T-helper 2 cell treated with Interferon-gamma antibody and Interleukin-4, amounts not matched to agents 5 μg/mL and 100 μg/mL, for 36 hours (primary cell): ENCODE results near the gene ZNF592.

ENCODE experiments used
- DNase-seq: peaks from one replicate; pipeline ENCODE4 v3.0.0; 2021; ENCODE audit warnings: low spot score
- H3K27ac Mint-ChIP-seq: one replicate; pipeline ENCODE4 v1.8.0; 2021; ENCODE audit warnings: mild to moderate bottlenecking, mixed read lengths
- H3K27me3 Mint-ChIP-seq: one replicate; pipeline ENCODE4 v1.8.0; 2021; ENCODE audit warnings: low read depth, mixed read lengths
- H3K36me3 Mint-ChIP-seq: one replicate; pipeline ENCODE4 v1.8.0; 2021; ENCODE audit warnings: low read depth, mixed read lengths
- H3K4me1 Mint-ChIP-seq: one replicate; pipeline ENCODE4 v1.8.0; 2021; ENCODE audit warnings: low read depth, mixed read lengths
- H3K4me3 Mint-ChIP-seq: one replicate; pipeline ENCODE4 v1.8.0; 2022; ENCODE audit warnings: mild to moderate bottlenecking, moderate library complexity, mixed read lengths
- H3K9me3 Mint-ChIP-seq: one replicate; pipeline ENCODE4 v1.8.0; 2021; ENCODE audit warnings: mixed read lengths

ZNF592 gene

GRCh38 chr15:84795186-84795585 is 46.8 kb downstream of the ZNF592 start:
- peaks cover 50% of the 10 kb centered on the region for H3K36me3 Mint-ChIP-seq
- DNase-seq: no peak
- H3K27ac Mint-ChIP-seq: no peak overlapping the region
- H3K4me3 Mint-ChIP-seq: no peak overlapping the region
- no peaks in the 10 kb centered on the region for H3K4me1 Mint-ChIP-seq
- no peaks in the 10 kb centered on the region for H3K9me3 Mint-ChIP-seq
- H3K27me3 Mint-ChIP-seq: no peaks in the 10 kb centered on the region

GRCh38 chr15:84797212-84797611 is 48.8 kb downstream of the ZNF592 start:
- no peak overlapping the region for H3K4me3 Mint-ChIP-seq
- no peaks in the 10 kb centered on the region for H3K9me3 Mint-ChIP-seq
- H3K27ac Mint-ChIP-seq: no peak overlapping the region
- H3K36me3 Mint-ChIP-seq: peaks cover 40% of the 10 kb centered on the region
- H3K4me1 Mint-ChIP-seq: no peaks in the 10 kb centered on the region
- DNase-seq: no peak
- H3K27me3 Mint-ChIP-seq: no peaks in the 10 kb centered on the region

GRCh38 chr15:84797801-84798200 is 49.4 kb downstream of the ZNF592 start:
- H3K27me3 Mint-ChIP-seq: no peaks in the 10 kb centered on the region
- no peaks in the 10 kb centered on the region for H3K9me3 Mint-ChIP-seq
- peaks cover 43% of the 10 kb centered on the region for H3K36me3 Mint-ChIP-seq
- no peak overlapping the region for H3K4me3 Mint-ChIP-seq
- H3K4me1 Mint-ChIP-seq: no peaks in the 10 kb centered on the region
- H3K27ac Mint-ChIP-seq: no peak overlapping the region
- no peak for DNase-seq

- no peak overlapping the region for H3K4me3 Mint-ChIP-seq
- H3K9me3 Mint-ChIP-seq: no peaks in the 10 kb centered on the region
- no peak for DNase-seq
- H3K4me1 Mint-ChIP-seq: no peaks in the 10 kb centered on the region
- peaks cover 48% of the 10 kb centered on the region for H3K36me3 Mint-ChIP-seq
- no peaks in the 10 kb centered on the region for H3K27me3 Mint-ChIP-seq
- H3K27ac Mint-ChIP-seq: no peak overlapping the region
Measured at GRCh38 chr15:84798436-84798946, 50.1 kb downstream of the ZNF592 start.

- Mint-ChIP-seq H3K4me3 (no peak overlapping the region), H3K27ac (no peak overlapping the region), H3K9me3 (no peaks in the 10 kb centered on the region), H3K27me3 (no peaks in the 10 kb centered on the region), H3K4me1 (no peaks in the 10 kb centered on the region), H3K36me3 (peaks cover 47% of the 10 kb centered on the region)
- no peak for DNase-seq
Measured at GRCh38 chr15:84799511-84800187, 51.3 kb downstream of the ZNF592 start.

GRCh38 chr15:84800365-84800806 is 52.0 kb downstream of the ZNF592 start:
- DNase-seq: no peak
- Mint-ChIP-seq H3K4me1 (no peaks in the 10 kb centered on the region), H3K27ac (no peak overlapping the region), H3K9me3 (no peaks in the 10 kb centered on the region), H3K4me3 (no peak overlapping the region), H3K27me3 (no peaks in the 10 kb centered on the region), H3K36me3 (peaks cover 51% of the 10 kb centered on the region)

GRCh38 chr15:84804005-84804900 is 55.9 kb downstream of the ZNF592 start:
- Mint-ChIP-seq H3K9me3 (no peaks in the 10 kb centered on the region), H3K27ac (no peak overlapping the region), H3K4me3 (no peak overlapping the region), H3K4me1 (peaks cover 2% of the 10 kb centered on the region), H3K36me3 (peaks cover 47% of the 10 kb centered on the region), H3K27me3 (no peaks in the 10 kb centered on the region)
- no peak for DNase-seq

GRCh38 chr15:84805221-84805620 is 56.8 kb downstream of the ZNF592 start:
- peaks cover 40% of the 10 kb centered on the region for H3K36me3 Mint-ChIP-seq
- peaks cover 2% of the 10 kb centered on the region for H3K4me1 Mint-ChIP-seq
- H3K27me3 Mint-ChIP-seq: no peaks in the 10 kb centered on the region
- no peak overlapping the region for H3K27ac Mint-ChIP-seq
- no peak for DNase-seq
- no peak overlapping the region for H3K4me3 Mint-ChIP-seq
- no peaks in the 10 kb centered on the region for H3K9me3 Mint-ChIP-seq

- DNase-seq: no peak
- H3K27me3 Mint-ChIP-seq: no peaks in the 10 kb centered on the region
- no peak overlapping the region for H3K27ac Mint-ChIP-seq
- peaks cover 32% of the 10 kb centered on the region for H3K36me3 Mint-ChIP-seq
- no peak overlapping the region for H3K4me3 Mint-ChIP-seq
- H3K4me1 Mint-ChIP-seq: peaks cover 2% of the 10 kb centered on the region
- H3K9me3 Mint-ChIP-seq: no peaks in the 10 kb centered on the region
Measured at GRCh38 chr15:84807228-84807627, 58.8 kb downstream of the ZNF592 start.

- Mint-ChIP-seq H3K4me3 (no peak overlapping the region), H3K27ac (no peak overlapping the region), H3K27me3 (no peaks in the 10 kb centered on the region), H3K4me1 (peaks cover 2% of the 10 kb centered on the region), H3K9me3 (no peaks in the 10 kb centered on the region), H3K36me3 (peaks cover 16% of the 10 kb centered on the region)
- no peak for DNase-seq
Measured at GRCh38 chr15:84810073-84810840, 61.9 kb downstream of the ZNF592 start.

- H3K4me3 Mint-ChIP-seq: no peak overlapping the region
- H3K27me3 Mint-ChIP-seq: peaks cover 4% of the 10 kb centered on the region
- H3K9me3 Mint-ChIP-seq: no peaks in the 10 kb centered on the region
- DNase-seq: no peak
- H3K36me3 Mint-ChIP-seq: peaks cover 12% of the 10 kb centered on the region
- H3K4me1 Mint-ChIP-seq: peaks cover 2% of the 10 kb centered on the region
- H3K27ac Mint-ChIP-seq: no peak overlapping the region
Measured at GRCh38 chr15:84811151-84811550, 62.8 kb downstream of the ZNF592 start.

- no peaks in the 10 kb centered on the region for H3K9me3 Mint-ChIP-seq
- H3K36me3 Mint-ChIP-seq: peaks cover 10% of the 10 kb centered on the region
- no peak overlapping the region for H3K4me3 Mint-ChIP-seq
- H3K4me1 Mint-ChIP-seq: no peaks in the 10 kb centered on the region
- DNase-seq: no peak
- peaks cover 4% of the 10 kb centered on the region for H3K27me3 Mint-ChIP-seq
- no peak overlapping the region for H3K27ac Mint-ChIP-seq
Measured at GRCh38 chr15:84811828-84812227, 63.4 kb downstream of the ZNF592 start.

- H3K4me3 Mint-ChIP-seq: no peak overlapping the region
- H3K4me1 Mint-ChIP-seq: no peaks in the 10 kb centered on the region
- no peak for DNase-seq
- H3K27ac Mint-ChIP-seq: no peak overlapping the region
- H3K36me3 Mint-ChIP-seq: peaks cover 7% of the 10 kb centered on the region
- no peaks in the 10 kb centered on the region for H3K9me3 Mint-ChIP-seq
- H3K27me3 Mint-ChIP-seq: peaks cover 4% of the 10 kb centered on the region
Measured at GRCh38 chr15:84812842-84813241, 64.5 kb downstream of the ZNF592 start.

- DNase-seq: no peak
- Mint-ChIP-seq H3K4me3 (no peak overlapping the region), H3K4me1 (peaks cover 3% of the 10 kb centered on the region), H3K36me3 (peaks cover 7% of the 10 kb centered on the region), H3K27me3 (peaks cover 6% of the 10 kb centered on the region), H3K9me3 (no peaks in the 10 kb centered on the region), H3K27ac (no peak overlapping the region)
Measured at GRCh38 chr15:84813435-84813834, 65.0 kb downstream of the ZNF592 start.
